HL-60 (cell line): ENCODE data around the gene FAM118A.

Experiments used
- DNase-seq, 2 experiments: peaks; one replicate each; pipeline ENCODE4 v3.0.0-alpha.2; 2010 to 2020; ENCODE audit warnings: low read depth in 1 of 2, low spot score in 1 of 2
- H3K27ac ChIP-seq: fragments of 250-450 bp; sonication (Bioruptor Pico); replicated peaks from 2 replicates; pipeline ENCODE4 v1.5.1; 2020; ENCODE audit warnings: mild to moderate bottlenecking, moderate library complexity
- H3K27me3 ChIP-seq: fragments of 250-450 bp; sonication (Bioruptor Pico); 2 replicates; pipeline ENCODE4 v1.5.1; 2021; ENCODE audit warnings: mild to moderate bottlenecking, moderate library complexity; ENCODE audit not compliant: insufficient read depth, poor library complexity, severe bottlenecking
- H3K4me3 ChIP-seq: replicated peaks from 2 replicates; pipeline ENCODE4 v1.5.1; 2011; ENCODE audit warnings: mild to moderate bottlenecking, control low read depth, low read length; ENCODE audit not compliant: insufficient read depth
- GABPA ChIP-seq: IDR thresholded peaks from 2 replicates; pipeline ENCODE4 v1.6.1; 2012; ENCODE audit warnings: low read depth
- POLR2AphosphoS5 ChIP-seq: IDR thresholded peaks from 2 replicates; pipeline ENCODE4 v1.6.1; 2012; ENCODE audit warnings: low read depth
- SPI1 ChIP-seq: IDR thresholded peaks from 2 replicates; pipeline ENCODE4 v1.6.1; 2012; ENCODE audit warnings: low read depth, mild to moderate bottlenecking, borderline replicate concordance
- TF ChIP-seq, protein P1 (sequence below): IDR thresholded peaks from one replicate; pipeline ENCODE4 v1.5.1; 2011; ENCODE audit warnings: low read length, control low read depth, inconsistent platforms; ENCODE audit not compliant: insufficient read depth
- TF ChIP-seq, protein P2 (sequence below): IDR thresholded peaks from 2 replicates; pipeline ENCODE4 v1.6.1; 2012; ENCODE audit warnings: low read depth; ENCODE audit not compliant: insufficient replicate concordance

FAM118A gene

DNA sequence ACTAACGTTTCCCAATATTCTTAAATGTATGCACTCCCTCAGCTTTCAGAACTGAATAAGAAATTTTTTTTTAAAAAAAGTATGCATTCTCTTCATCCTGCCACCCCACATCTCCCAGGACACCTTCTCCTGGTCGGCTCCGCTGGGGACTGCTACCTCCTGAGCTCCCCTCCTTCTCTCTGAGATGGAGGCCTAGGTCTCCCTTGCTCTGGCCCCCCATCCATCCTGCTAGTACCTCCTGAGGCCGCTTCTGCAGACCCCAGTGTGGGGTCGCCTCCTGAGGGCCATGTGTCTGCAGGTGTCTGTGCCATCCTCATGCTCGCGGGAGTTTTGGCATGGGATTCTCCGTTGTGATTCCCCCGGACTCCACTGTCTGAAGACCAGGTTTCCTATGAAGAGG, 27.8 kb downstream of the FAM118A start:
- TF ChIP-seq POLR2AphosphoS5: no peak
- TF ChIP-seq GABPA: no peak
- TF ChIP-seq, protein P1, sequence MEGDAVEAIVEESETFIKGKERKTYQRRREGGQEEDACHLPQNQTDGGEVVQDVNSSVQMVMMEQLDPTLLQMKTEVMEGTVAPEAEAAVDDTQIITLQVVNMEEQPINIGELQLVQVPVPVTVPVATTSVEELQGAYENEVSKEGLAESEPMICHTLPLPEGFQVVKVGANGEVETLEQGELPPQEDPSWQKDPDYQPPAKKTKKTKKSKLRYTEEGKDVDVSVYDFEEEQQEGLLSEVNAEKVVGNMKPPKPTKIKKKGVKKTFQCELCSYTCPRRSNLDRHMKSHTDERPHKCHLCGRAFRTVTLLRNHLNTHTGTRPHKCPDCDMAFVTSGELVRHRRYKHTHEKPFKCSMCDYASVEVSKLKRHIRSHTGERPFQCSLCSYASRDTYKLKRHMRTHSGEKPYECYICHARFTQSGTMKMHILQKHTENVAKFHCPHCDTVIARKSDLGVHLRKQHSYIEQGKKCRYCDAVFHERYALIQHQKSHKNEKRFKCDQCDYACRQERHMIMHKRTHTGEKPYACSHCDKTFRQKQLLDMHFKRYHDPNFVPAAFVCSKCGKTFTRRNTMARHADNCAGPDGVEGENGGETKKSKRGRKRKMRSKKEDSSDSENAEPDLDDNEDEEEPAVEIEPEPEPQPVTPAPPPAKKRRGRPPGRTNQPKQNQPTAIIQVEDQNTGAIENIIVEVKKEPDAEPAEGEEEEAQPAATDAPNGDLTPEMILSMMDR: no peak
- no peak for TF ChIP-seq SPI1
- TF ChIP-seq, protein P2, sequence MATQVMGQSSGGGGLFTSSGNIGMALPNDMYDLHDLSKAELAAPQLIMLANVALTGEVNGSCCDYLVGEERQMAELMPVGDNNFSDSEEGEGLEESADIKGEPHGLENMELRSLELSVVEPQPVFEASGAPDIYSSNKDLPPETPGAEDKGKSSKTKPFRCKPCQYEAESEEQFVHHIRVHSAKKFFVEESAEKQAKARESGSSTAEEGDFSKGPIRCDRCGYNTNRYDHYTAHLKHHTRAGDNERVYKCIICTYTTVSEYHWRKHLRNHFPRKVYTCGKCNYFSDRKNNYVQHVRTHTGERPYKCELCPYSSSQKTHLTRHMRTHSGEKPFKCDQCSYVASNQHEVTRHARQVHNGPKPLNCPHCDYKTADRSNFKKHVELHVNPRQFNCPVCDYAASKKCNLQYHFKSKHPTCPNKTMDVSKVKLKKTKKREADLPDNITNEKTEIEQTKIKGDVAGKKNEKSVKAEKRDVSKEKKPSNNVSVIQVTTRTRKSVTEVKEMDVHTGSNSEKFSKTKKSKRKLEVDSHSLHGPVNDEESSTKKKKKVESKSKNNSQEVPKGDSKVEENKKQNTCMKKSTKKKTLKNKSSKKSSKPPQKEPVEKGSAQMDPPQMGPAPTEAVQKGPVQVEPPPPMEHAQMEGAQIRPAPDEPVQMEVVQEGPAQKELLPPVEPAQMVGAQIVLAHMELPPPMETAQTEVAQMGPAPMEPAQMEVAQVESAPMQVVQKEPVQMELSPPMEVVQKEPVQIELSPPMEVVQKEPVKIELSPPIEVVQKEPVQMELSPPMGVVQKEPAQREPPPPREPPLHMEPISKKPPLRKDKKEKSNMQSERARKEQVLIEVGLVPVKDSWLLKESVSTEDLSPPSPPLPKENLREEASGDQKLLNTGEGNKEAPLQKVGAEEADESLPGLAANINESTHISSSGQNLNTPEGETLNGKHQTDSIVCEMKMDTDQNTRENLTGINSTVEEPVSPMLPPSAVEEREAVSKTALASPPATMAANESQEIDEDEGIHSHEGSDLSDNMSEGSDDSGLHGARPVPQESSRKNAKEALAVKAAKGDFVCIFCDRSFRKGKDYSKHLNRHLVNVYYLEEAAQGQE: no peak
- DNase-seq: no peak
- Histone ChIP-seq H3K27me3 (no peaks in the 10 kb centered on the region), H3K4me3 (no peak overlapping the region), H3K27ac (no peak overlapping the region)

DNA sequence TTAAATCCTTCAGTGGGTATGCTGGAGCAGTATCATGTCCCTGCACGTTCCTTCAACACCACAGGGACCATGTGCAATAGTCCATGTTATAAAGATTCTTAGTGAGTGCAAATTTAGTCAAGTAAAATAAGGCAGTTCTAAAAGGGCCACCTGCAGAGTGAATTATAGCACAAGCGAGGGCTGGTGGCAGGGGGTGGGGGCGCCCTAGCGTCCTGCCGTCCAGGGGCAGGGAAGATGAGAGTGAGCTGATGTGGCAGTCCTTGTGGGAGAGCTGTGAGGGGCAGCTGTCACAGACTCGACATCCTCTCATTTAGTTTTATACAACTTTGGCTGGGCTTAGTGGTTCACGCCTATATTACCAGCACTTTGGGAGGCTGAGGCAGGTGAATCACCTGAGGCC, 29.1 kb downstream of the FAM118A start:
- Histone ChIP-seq H3K27ac (no peak overlapping the region), H3K4me3 (no peak overlapping the region), H3K27me3 (no peaks in the 10 kb centered on the region)
- no peak for DNase-seq
- no peak for TF ChIP-seq GABPA
- TF ChIP-seq, protein P1: no peak
- TF ChIP-seq POLR2AphosphoS5: no peak
- TF ChIP-seq, protein P2: no peak
- TF ChIP-seq SPI1: no peak

DNA sequence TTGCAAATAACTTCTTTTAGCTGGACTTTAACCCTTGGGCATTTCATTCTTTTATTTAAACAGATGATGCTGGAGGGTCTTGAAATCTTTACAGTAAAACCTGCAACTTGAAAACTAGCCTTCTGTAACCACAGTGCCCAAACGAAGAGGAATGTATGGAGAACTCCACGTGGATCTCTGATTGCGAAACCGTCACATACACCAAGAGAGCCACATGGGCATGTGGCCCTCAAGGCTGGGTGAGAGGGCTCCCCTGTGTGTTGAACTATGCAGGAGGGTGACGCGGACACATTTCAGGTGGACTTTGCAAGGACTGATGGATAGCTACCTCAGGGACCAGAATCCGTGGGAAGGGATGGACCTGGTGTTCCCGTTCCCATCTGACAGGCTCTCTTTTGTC, 30.6 kb downstream of the FAM118A start:
- TF ChIP-seq POLR2AphosphoS5: no peak
- TF ChIP-seq SPI1: no peak
- no peak for TF ChIP-seq GABPA
- TF ChIP-seq, protein P2: no peak
- TF ChIP-seq, protein P1: no peak
- DNase-seq: no peak
- Histone ChIP-seq H3K27ac (no peak overlapping the region), H3K4me3 (no peak overlapping the region), H3K27me3 (no peaks in the 10 kb centered on the region)
